HG03066 (cell line): ENCODE data around the gene FRY.

Experiments used
- ATAC-seq: cut with Tn5 transposase; IDR thresholded peaks from one replicate; pipeline ENCODE4 v1.9.1; 2021; ENCODE audit warnings: low read depth; ENCODE audit not compliant: unreplicated experiment

FRY gene

DNA sequence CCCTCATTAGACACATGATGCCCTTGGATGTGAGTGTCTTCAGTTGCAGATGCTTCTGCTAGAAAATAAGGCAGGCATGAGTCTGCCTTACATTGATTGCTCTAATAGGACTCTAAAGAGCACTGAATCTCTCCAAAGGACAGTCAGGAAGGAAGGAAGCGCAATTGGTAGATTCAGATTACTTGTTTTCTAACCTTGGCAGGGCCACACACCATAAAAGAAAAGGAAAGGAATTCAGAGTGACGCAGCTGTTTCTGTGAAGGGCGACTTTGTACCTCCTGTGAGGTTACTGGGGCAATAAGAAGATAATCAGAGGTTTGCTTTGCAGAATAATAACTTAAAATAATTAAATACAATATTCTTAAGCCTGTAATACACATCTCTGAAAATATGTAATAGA lies 48.0 kb downstream of the FRY start:
- no peak for ATAC-seq

DNA sequence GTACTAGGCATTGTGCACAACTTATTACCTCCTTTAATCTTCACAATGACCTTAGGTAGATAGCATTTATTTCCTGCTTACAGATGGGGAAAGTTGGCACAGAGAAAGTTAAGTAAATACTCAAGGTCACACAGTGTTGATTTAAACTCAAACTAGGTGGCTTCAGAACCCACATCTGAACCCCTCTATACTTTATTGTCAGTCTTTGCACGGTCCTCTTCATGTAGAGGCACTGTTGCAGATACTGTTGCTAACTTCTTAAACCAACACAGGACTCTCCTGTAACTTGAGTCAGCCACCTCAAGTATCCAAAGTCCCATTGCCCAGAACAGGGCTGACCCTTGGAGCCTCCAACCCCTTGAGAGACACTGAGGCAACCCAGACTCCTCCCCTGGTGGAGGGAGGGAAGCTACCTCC lies 48.8 kb downstream of the FRY start:
- ATAC-seq = no peak

DNA sequence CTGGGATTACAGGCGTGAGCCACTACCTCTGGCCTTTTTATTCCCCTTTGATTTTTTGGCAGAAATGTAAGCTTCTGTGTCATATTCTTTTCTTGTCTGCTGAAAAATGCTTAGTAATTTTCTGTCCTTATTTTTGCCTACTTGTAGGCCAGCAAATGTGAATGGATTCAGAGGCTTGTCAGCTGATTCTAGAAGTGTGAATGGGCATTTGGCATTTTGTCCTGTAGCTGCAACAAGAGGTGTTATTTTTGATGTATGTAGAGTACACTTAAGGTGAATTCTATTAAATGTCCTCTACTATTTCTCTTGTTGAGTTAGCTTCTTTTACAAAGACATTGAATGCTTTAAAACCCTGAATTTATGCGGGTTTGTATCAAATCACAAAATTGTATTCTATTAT lies 50.0 kb downstream of the FRY start:
- ATAC-seq = no peak

DNA sequence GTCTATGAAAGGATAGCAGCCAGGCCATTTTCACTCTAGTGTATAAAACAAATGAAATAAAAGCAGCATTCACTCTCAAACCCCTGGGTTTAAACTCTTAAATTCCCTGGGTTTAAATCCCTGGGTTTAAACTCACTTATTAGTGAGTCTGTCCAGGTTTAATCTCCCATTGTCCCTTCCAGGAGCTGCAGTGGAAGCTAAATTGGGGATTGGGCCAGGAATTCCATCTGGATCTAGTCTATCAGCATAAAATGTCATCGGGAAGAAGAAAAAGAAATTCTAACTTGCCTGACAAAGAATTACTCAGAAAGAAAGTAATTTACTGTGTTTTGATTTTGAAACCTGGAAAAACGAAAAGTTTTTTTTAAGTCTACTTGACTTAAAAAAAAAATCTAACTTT lies 54.8 kb downstream of the FRY start:
- ATAC-seq = no peak

DNA sequence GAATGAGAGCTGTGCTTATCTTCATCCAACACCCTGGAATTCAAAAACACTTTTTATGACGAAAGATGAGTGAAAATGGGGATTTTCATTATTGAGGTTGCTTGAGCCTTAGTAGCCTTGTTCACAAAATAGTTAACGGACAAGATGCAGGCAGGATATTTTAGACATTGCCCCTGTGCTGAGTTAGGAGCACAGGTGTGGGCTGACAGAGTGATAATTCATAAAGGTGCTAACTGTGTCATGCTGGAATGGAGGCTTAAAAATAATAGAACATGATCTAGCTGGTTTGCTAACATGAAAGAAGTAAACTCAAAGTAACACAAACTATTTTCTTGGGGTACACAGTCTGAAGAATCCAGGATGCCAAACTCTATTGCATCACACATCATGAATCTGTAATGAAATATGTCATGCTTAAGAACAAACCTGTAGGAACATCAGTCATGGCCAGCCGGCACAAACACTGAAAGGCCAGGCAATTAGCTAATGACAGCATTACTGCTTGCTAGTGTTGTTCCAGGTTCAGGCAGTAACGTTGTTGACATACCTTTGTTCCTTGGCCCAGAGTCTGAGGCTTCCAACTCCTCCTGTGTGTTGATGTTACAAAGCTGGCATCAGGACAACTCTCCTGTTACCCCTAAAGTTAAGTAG lies 55.3 kb downstream of the FRY start:
- ATAC-seq = no peak

DNA sequence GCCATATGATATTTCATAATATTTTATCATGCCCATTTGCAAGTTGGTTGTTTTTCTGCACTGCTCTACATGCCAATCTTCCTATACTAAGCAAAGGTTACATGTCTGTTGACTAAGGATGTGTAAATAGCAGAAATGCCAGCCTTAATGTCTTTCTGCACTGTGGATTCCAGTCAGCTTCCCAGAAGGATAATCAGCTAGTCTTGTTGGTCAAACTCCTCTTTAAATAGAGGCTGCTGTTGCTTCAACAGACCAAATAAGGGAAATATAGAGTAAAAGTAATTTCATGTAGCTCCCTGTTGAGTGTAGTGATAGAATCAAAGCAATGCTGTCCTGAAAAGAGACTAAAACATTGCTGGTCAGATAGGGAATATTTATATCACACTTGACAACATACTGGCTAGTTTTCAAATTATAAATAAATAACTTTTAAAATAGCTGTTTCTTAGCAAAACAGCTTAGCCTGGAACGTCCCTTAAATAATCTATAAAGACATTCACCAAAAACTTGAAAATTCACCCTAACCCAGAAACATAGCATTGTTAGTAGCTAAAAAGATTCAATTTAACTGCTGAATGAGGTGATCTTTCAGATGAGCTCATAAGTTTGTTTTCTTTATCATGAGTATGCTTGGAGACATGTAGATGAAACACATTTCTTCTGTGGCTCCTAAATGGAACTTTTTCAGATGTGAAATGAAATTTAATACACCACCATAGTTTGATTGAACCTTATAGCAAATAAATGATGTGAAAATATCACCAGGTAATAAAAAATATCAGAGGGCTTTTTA lies 56.6 kb downstream of the FRY start:
- ATAC-seq = no peak

DNA sequence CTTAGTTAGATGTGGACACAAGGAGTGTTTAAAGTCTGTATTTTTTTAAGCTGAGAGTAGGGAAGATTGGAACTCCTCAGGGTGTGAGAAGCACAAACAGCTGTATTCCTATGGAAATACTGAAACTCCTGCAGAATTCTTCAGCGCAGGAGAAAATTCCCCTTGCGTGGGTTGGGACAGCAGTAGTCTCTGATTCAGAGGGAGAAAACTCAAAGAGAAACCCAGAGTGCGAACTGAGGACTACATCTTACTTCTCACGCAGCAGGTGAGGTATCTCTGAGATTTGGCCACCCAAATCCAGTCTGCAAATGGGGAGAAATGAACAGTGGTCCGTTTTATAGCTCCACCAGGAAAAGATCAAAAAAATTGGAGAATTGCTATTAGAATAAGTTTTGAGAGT lies 60.9 kb downstream of the FRY start:
- no peak for ATAC-seq

DNA sequence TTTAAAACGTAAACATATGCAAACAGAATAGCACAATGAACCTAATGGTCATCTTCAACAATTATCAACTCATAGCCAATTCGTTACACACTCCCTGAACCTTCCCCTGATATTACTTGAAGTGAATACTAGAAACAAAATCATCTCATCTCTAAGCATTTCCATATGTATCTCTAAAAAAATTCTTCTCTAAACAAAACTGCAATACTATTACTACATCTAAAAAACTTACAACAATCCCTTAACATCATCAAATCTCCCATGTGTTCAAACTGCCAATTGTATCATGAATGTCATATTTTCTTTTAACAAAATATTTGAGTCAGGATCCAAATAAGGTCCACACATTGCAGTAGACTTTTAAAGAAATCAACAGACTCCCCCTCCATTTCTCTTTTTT lies 61.4 kb downstream of the FRY start:
- ATAC-seq = no peak

DNA sequence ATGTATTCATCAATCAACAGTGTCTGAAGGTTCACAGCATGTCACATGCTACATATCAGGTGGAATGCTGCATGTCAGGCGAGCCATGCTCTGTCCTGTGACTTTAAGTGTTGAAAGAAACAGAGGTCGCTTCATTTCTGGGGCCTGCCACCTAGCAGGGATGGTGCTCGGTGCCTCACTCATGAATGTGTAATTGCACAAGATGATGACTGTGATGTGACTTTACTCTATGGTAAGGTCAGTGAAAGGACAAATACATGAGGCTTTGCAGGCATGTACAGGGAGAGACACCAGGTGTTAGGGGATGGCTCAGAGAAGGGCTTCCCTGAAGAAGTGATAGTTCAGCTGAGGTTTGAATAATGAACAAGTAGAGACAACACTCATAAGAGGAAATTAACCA lies 66.7 kb downstream of the FRY start:
- no peak for ATAC-seq

DNA sequence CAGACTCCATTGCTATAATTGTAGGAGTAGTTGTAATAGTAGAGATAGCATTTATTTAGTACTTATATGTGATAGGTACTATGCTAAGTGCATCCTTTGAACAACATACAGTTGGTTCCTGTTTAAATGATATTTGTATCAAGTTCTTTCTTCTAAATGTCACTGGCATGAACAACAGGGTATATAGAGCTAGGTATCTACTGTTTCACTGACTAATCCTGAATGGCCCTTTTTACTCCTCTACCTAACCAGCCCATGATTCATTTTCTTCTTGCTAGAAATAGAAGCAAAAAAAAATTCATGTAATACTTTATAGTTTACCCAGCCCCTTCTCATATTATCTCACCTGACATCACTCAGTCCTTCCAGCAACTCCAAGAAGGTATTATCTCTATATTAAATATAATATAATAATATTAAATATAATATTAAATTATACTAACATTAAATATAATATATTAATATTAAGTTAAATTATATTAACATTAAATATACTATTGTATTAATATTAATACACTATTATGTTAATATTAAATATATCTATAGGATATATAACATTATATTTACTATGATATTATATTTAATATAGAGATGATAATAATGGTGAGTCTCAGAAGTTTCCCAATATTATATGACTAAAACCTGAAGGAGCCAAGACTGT lies 74.2 kb downstream of the FRY start:
- no peak for ATAC-seq

DNA sequence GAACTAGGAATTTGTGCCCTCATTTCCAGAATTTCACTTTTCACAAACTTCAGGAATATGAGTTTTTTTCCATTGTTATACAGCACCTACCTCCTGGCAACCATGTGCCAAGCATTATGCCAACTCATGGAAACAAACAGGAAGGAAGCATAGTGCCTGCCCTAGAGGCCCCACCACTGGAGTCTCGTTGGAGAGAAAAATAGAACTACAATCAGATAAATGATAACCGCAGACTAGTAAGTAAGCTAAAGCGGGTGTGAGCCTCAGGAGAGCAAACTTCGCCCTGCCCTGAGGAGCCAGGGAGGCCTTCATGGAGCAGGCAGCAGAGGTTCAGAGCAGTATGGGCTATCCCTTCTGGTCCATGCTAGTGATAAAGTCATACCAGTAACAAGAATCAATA lies 75.9 kb downstream of the FRY start:
- ATAC-seq = no peak

DNA sequence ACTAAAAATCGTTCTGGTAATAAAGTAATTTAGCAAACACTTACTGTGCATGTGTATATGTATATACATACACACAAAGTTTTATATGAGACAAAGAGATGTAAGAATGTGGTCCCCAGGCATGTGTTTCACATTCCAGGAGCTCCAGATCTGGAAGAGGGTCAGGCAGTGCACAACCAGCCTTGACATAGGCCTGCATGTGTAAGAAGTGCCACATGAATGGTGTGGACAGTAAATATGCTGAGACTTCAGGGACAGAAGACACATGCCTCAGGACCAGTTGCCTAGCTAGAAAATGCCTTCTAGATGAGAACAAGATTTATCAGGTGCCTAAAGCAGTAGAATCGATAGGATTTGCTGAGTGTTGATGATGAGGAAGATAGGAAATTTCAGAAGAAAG lies 76.4 kb downstream of the FRY start:
- ATAC-seq = no peak

DNA sequence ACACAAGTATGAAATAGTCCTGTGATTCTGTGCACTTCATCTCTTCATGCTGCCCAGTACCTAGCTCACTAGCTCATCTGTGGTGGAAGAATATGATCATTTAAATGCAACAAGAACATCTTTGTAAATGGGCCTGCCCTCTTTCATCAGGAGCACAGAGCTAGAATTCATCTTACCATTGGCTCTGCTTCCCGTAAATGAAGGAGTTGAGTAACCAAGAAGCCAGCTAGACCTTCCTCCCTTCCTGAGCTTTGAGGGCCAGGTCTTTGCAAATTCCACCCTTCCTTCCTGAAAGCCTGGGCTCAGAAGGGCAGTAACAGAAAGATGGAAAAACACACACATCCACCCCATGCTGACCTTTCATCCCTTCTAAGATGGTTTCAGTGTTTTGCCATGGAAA lies 82.0 kb downstream of the FRY start:
- no peak for ATAC-seq

DNA sequence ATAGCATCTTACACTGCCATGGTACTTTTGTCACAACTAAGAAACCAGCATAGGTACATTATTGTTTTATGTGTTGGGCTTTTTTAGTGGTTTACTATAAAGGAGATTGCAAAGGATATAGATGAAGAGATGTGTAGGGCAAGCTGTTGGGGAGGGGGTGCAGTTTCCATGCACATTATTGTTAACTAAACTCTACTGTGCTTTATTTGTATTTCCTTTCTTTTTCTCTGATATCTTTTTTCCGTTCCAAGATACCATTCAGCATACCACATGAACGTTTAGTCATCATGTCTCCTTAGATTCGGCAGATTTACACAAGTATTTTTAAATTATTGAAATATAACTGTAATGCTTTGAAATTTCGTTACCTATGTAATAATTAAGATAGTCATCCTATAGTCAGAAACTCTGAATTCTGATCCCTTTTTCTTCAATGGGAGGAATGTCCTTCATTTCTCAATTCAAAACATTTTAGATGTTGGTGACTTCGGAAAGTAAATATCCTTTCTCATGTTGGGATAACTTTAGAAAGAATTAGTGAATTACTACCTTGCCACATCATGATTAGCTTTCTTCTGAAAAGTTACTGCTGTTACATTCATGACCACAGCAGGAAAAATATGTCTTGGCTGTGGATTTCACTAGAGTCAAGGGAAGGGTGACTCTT lies 82.8 kb downstream of the FRY start:
- no peak for ATAC-seq

DNA sequence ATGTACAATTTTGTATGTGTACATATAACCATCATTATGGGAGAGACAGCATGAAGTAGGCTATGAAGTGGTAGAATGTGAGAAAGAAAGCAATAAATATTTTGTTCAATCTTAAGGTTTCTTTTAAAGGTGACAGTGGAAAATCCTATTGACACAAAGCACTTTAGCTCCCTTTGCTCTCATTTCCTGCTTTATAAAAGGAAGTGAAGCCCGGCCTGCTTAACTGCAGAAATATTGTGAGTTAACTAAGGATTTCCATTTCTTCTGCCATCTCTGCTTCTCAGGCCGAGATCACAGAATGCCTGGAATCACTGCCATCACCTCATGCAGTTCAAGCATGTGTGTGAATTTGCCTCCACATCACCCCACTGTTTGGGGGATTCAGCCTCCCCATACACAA lies 83.5 kb downstream of the FRY start:
- ATAC-seq = no peak

DNA sequence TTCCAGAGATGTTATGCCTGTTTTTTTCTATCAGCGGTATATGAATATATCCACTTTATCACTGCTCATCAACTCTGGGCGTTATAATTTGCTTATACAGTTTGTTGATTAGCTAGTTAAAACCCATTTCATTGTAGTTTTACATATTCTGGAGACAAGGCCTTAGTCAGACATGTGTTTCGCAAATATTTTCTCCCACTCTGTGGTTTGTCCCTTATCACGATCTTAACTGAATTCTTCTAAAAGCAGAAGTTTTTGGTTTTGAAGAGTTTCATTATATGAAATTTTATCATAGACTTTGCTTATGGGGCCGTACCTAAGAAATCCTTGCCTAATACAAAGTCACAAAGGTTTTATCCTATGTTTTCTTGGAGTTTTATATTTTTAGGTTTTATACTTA lies 84.6 kb downstream of the FRY start:
- peak; percentile 48 for ATAC-seq

DNA sequence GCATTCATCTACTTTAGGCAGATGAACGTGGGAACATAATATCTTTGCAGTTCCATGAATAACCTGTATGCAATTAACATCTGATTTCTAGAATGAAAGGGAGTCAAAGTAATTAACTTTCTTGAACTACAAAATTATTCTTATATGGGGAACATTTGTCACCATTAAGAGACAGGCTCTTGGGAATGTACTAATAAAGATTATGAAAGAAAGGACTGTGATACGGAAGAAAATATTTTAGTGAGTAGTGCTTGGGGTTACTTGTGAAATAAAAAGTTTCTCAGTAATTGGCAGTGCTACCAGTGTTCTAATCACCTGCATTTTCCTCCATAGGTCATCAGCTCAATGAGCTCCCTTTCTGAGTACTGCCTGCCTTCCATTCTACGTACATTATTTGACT lies 85.4 kb downstream of the FRY start:
- ATAC-seq = no peak

DNA sequence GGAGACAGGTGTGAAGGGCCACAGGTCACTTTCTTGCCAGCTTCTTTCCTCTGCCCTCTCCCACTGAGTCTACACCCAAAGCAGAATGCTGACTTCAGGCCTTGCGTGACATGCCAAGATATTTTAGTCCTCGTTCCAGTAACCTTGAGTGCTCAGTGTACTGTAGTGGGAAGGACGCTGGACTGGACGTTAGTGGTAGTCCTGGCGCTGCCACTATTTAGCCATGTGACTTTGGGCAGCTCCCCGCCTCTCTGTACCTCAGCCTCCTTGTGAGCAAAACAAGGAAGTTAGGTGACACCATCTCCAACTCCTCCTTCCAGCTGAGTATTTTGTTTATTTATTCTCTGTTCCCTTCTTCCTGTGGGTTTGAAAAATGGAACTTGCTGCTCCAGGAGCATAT lies 86.1 kb downstream of the FRY start:
- no peak for ATAC-seq

DNA sequence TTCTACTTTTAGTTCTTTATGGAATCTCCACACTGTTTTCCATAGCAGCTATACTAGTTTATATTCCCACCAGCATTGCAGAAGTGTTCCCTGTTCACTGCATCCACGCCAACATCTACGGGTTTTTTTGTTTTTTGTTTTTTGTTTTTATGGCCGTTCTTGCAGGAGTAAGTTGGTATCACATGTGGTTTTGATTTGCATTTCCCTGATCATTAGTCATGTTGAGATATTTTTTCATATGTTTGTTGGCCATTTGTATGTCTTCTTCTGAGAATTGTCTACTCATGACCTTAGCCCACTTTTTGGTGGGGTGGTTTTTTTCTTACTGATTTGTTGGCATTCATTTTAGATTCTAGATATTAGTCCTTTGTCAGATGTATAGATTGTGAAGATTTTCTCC lies 89.7 kb downstream of the FRY start:
- no peak for ATAC-seq

DNA sequence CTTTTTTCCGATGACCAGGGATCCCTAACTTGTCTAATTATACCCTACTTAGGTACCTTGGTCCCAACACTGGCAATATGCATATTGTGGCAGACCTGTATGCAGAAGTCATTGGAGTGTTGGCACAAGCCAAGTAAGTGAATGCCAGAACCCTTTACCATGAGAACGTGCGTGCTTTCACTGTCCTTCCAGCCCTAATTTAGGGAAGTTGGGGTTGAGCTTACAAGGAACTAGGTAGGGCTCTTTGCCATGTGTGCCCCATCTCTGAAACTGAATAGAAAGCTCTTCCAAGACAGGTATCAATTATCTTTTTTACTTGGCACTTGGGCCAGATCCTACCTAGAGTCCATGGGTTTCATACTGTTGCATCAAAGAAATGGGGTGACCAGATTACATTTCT lies 93.2 kb downstream of the FRY start:
- no peak for ATAC-seq

DNA sequence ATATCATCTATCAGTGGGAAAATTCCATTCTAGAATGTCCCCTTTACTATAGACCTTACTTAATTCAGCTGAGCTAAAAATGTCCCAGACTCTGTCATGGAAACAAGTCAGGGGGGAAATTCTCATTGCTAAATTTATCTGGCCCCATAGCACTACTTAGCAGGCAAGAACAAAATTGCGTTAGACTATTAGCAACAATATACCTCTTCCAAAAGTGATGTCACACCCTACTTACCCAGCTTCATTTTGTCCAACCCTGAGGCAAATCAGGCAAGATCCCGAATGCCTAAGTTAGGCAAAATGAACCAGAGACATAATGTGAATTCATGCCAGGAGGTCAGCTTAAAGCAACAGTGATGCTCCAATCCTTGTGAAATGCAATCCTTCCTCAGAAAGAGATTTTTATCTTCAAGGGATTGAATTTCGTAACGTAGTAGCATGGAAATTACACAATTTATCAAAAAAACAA lies 93.7 kb downstream of the FRY start:
- ATAC-seq = no peak
